Measurements from ENCODE around the gene CEBPZ.

Gene CEBPZ

DNA sequence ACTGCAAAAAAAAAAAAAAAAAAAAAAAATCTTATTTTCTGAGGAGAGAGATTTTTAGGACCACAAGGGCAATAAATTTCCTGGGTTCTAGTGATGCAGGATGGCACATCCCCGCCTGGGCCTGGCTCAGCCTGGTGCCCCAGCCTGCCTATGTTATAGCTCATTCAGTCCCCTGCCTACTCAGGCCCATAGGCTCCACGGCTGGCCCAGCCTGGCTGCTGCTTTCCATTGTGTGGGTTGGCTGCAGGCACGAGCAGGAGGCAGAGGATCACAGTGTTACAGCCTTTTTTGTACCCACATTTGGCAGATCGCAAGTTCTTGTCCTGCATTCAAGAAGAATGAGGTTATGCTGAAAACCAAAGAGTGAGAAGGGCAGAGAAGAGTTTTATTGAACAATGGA lies 40.1 kb downstream of the CEBPZ start:
- no peak for ATAC-seq
- no peak for TF ChIP-seq ZNF565 (CRISPR knock-in tag; conservative IDR thresholded peaks at IDR 0.05; ENCODE audit: low read depth)
- no peak for TF ChIP-seq SNAI2 (CRISPR knock-in tag; IDR thresholded peaks at IDR 0.05)
- no peak for TF ChIP-seq ZFP3 (CRISPR knock-in tag; IDR thresholded peaks at IDR 0.05)
- no peak for TF ChIP-seq PATZ1 (CRISPR knock-in tag; IDR thresholded peaks at IDR 0.05; ENCODE audit: borderline replicate concordance)
- no peak for TF ChIP-seq ISL1 (CRISPR knock-in tag; IDR thresholded peaks at IDR 0.05)
- TF ChIP-seq PPARA (CRISPR knock-in tag; IDR thresholded peaks at IDR 0.05; ENCODE audit: borderline replicate concordance) = no peak
- TF ChIP-seq, protein P1, sequence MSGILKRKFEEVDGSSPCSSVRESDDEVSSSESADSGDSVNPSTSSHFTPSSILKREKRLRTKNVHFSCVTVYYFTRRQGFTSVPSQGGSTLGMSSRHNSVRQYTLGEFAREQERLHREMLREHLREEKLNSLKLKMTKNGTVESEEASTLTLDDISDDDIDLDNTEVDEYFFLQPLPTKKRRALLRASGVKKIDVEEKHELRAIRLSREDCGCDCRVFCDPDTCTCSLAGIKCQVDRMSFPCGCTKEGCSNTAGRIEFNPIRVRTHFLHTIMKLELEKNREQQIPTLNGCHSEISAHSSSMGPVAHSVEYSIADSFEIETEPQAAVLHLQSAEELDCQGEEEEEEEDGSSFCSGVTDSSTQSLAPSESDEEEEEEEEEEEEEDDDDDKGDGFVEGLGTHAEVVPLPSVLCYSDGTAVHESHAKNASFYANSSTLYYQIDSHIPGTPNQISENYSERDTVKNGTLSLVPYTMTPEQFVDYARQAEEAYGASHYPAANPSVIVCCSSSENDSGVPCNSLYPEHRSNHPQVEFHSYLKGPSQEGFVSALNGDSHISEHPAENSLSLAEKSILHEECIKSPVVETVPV (CRISPR knock-in tag; IDR thresholded peaks at IDR 0.05) = no peak
- no peak for TF ChIP-seq BACH2 (CRISPR knock-in tag; IDR thresholded peaks at IDR 0.05; ENCODE audit: borderline replicate concordance)

- TF ChIP-seq PPARA (CRISPR knock-in tag; IDR thresholded peaks at IDR 0.05; ENCODE audit: borderline replicate concordance) = no peak
- no peak for TF ChIP-seq ZFP3 (CRISPR knock-in tag; IDR thresholded peaks at IDR 0.05)
- TF ChIP-seq, protein P2, sequence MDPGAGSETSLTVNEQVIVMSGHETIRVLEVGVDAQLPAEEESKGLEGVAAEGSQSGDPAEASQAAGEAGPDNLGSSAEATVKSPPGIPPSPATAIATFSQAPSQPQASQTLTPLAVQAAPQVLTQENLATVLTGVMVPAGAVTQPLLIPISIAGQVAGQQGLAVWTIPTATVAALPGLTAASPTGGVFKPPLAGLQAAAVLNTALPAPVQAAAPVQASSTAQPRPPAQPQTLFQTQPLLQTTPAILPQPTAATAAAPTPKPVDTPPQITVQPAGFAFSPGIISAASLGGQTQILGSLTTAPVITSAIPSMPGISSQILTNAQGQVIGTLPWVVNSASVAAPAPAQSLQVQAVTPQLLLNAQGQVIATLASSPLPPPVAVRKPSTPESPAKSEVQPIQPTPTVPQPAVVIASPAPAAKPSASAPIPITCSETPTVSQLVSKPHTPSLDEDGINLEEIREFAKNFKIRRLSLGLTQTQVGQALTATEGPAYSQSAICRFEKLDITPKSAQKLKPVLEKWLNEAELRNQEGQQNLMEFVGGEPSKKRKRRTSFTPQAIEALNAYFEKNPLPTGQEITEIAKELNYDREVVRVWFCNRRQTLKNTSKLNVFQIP (CRISPR knock-in tag; IDR thresholded peaks at IDR 0.05; ENCODE audit: borderline replicate concordance, low read depth) = no peak
- no peak for TF ChIP-seq ZFP30 (CRISPR knock-in tag; IDR thresholded peaks at IDR 0.05)
- no peak for TF ChIP-seq ZNF565 (CRISPR knock-in tag; conservative IDR thresholded peaks at IDR 0.05; ENCODE audit: low read depth)
- TF ChIP-seq CSDC2 (CRISPR knock-in tag; IDR thresholded peaks at IDR 0.05) = no peak
- no peak for ATAC-seq
These were observed 41.1 kb downstream of the CEBPZ start for GRCh38 chr2:37190290-37190689.

GRCh38 chr2:37189452-37190153 lies 41.8 kb downstream of the CEBPZ start:
- TF ChIP-seq ESRRG (CRISPR knock-in tag; IDR thresholded peaks at IDR 0.05) (no peak), CSDC2 (CRISPR knock-in tag; IDR thresholded peaks at IDR 0.05) (no peak), ARNTL (CRISPR knock-in tag; IDR thresholded peaks at IDR 0.05; ENCODE audit: borderline replicate concordance, low read depth) (no peak), PATZ1 (CRISPR knock-in tag; IDR thresholded peaks at IDR 0.05; ENCODE audit: borderline replicate concordance) (no peak), TOX (CRISPR knock-in tag; IDR thresholded peaks at IDR 0.05; ENCODE audit: borderline replicate concordance) (no peak)
- TF ChIP-seq, protein P2 (CRISPR knock-in tag; IDR thresholded peaks at IDR 0.05; ENCODE audit: borderline replicate concordance, low read depth) = no peak
- ATAC-seq = peak; percentile 95

GRCh38 chr2:37188570-37188969 lies 42.8 kb downstream of the CEBPZ start, which contains the start of gene SULT6B1:
Gene SULT6B1, minus strand, starts transcription at chr2:37188670. Its CDS starts 30 bp downstream, at chr2:37188640.
- TF ChIP-seq BACH2 (CRISPR knock-in tag; IDR thresholded peaks at IDR 0.05; ENCODE audit: borderline replicate concordance) (no peak), ZFP30 (CRISPR knock-in tag; IDR thresholded peaks at IDR 0.05) (no peak), TOX (CRISPR knock-in tag; IDR thresholded peaks at IDR 0.05; ENCODE audit: borderline replicate concordance) (no peak), ZNF8 (CRISPR knock-in tag; IDR thresholded peaks at IDR 0.05) (no peak), PATZ1 (CRISPR knock-in tag; IDR thresholded peaks at IDR 0.05; ENCODE audit: borderline replicate concordance) (no peak), OSR1 (CRISPR knock-in tag; IDR thresholded peaks at IDR 0.05) (no peak), SNAI2 (CRISPR knock-in tag; IDR thresholded peaks at IDR 0.05) (no peak), ZNF565 (CRISPR knock-in tag; conservative IDR thresholded peaks at IDR 0.05; ENCODE audit: low read depth) (no peak), TCF4 (CRISPR knock-in tag; IDR thresholded peaks at IDR 0.05; ENCODE audit: borderline replicate concordance) (no peak), GLIS3 (CRISPR knock-in tag; IDR thresholded peaks at IDR 0.05) (no peak), ESRRG (CRISPR knock-in tag; IDR thresholded peaks at IDR 0.05) (no peak)
- TF ChIP-seq, protein P2 (CRISPR knock-in tag; IDR thresholded peaks at IDR 0.05; ENCODE audit: borderline replicate concordance, low read depth) = no peak
- TF ChIP-seq, protein P3, sequence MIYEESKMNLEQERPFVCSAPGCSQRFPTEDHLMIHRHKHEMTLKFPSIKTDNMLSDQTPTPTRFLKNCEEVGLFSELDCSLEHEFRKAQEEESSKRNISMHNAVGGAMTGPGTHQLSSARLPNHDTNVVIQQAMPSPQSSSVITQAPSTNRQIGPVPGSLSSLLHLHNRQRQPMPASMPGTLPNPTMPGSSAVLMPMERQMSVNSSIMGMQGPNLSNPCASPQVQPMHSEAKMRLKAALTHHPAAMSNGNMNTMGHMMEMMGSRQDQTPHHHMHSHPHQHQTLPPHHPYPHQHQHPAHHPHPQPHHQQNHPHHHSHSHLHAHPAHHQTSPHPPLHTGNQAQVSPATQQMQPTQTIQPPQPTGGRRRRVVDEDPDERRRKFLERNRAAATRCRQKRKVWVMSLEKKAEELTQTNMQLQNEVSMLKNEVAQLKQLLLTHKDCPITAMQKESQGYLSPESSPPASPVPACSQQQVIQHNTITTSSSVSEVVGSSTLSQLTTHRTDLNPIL (CRISPR knock-in tag; IDR thresholded peaks at IDR 0.05; ENCODE audit: low read depth) = no peak
- no peak for ATAC-seq

All from SK-N-SH treated with all-trans-retinoic acid at 6 μM for 48 hours (cell line).